Measurements from ENCODE around the gene INTS4.
"Not testable (repeated sequence)": the region's sequence is repeated elsewhere in the genome, so short reads cannot be mapped to it uniquely, and the experiment has no call there.

GRCh38 chr11:78041380-78041719, 46.9 kb upstream of the INTS4 start:
- TF ChIP-seq CTCF (conservative IDR thresholded peaks at IDR 0.05; ENCODE audit: low read length); EZH2phosphoT487 (IDR thresholded peaks at IDR 0.05; ENCODE audit: borderline replicate concordance, low read depth, low read length): not testable (repeated sequence)
